NCI-H1694 treated with DMSO at 0.1 percent for 48 hours (cell line): ENCODE results near the gene PLXNB1.
"Not testable (repeated sequence)": the region's sequence is repeated elsewhere in the genome, so short reads cannot be mapped to it uniquely, and the experiment has no call there.

Experiments
- DNase-seq: peaks from one replicate; lab custom pipeline; 2025; lab: John Stamatoyannopoulos, UW

Gene PLXNB1

DNA sequence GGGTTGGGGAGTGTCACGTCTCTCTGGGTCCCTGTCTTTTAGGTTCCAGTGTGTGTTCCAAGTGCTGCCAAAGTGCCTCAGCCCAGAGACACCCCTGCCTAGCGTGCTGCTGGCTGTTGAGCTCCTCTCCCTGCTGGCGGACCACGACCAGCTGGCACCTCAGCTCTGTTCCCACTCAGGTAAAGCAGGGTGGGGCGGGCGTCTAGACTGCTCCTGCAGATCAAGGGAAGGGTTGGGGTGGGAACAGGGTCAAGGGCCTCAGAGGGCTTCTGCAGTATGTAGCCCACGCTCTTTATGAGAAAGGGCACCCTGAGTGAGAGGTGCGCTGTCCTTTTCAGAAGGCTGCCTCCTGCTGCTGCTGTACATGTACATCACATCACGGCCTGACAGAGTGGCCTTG lies 33.8 kb upstream of the PLXNB1 start:
- no peak for DNase-seq

DNA sequence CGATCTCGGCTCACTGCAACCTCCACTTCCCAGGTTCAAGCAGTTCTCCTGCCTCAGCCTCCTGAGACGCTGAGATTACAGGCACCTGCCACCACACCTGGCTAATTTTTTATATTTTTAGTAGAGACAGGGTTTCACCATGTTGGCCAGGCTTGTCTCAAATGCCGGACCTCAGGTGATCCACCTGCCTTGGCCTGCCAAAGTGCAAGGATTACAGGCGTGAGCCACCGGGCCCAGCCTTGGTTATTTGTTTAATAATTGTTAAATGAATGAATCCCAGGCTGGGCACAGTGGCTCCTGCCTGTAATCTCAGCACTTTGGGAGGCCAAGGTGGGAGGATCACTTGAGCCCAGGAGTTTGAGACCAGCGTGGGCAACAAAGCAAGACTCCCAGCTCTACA lies 31.9 kb upstream of the PLXNB1 start:
- DNase-seq, result not testable (repeated sequence)

DNA sequence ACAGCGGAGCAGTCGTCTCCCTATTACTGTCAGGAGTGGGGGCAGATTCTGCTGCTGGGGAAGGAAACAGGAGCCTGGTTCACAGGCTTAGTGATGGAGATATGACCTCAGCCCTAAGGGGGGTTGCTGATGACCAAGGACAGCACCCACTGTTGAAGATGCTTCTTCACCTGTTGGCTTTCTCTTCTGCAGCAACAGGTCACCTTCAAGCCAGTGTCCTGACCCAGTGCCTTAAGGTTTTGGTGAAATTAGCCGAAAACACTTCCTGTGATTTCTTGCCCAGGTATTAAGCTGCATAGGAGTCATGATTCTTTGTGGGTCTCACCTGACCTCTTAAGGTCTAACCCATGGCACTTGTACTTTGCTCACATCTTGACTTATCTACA lies 30.6 kb upstream of the PLXNB1 start:
- no peak for DNase-seq

DNA sequence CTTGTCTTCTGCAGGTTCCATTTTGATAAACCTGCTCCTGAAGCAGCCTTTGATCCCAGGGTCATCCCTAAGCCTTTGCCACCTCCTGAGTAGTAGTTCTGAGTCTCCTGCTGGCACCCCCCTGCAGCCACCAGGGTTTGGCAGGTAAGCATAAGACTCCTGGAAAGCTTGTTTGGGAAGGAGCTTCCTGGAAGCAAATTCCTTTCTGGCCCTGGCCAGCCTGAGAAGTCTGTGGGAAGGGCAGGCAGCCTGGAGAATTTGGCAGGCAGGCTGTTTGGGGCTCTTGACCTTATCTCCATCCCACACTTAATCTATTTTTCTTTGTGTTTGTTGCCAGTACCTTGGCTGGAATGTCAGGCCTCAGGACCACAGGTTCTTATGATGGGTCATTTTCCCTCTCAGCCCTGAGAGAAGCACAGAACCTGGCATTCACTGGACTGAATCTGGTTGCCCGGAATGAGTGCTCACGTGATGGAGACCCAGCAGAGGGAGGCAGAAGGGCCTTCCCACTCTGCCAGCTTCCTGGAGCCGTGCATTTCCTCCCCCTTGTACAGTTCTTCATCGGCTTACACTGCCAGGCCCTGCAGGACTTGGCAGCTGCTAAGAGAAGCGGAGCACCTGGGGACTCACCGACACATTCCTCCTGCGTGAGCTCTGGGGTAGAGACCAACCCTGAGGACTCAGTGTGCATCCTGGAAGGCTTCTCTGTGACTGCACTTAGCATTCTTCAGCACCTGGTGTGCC lies 30.1 kb upstream of the PLXNB1 start:
- DNase-seq, result no peak

DNA sequence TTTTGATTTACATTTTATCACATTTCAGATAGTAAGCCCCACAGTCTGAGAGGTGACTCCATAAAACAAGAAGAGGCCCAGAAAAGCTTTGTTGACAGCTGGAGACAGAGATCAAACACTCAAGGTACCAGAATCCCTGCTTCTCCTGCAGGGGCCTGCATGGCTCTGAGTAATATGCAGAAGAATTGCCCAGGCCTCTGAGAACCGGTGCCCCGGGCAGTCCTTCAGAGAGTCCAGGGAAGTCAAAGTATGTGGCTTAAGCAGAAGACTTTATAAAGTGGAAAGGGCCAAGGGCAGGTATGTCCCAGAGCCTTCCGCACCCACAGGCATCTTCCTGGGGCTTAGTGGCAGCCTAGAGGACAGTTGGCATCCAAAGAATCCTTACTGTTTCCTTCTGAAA lies 29.4 kb upstream of the PLXNB1 start:
- no peak for DNase-seq

DNA sequence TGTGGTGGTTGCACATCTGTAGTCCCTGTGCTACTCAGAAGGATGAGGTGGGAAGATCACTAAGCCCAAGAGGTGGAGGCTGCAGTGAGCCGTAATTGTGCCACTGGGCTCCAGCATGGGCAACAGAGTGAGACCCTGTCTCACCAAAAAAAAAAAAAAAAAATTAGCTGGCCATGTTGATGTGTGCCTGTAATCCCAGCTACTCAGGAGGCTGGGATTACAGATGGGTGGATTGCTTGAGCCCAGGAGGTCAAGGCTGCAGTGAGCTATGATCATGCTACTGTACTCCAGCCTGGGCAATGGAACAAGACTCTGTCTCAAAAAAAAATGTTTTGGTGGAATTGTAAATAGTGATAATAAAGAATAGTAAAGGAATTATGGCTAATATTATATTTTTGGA lies 26.6 kb upstream of the PLXNB1 start:
- no peak for DNase-seq

DNA sequence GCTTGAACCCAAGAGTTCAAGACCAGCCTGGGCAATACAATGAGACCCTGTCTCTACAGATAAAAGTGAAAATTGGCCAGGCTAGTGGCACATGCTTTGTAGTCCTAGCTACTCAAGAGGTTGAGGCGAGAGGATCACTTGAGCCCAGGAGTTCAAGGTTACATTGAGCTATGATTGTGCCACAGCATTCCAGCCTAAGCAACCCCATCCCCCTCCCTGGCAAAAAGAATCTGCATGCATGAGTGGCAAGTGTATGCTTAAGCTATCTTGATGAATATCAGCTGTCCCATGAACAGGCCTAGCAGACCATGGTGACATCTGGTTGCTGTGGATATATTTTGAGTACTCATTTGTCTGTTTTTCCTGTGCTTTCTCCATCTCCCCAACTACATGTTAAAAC lies 21.4 kb upstream of the PLXNB1 start:
- no peak for DNase-seq

DNA sequence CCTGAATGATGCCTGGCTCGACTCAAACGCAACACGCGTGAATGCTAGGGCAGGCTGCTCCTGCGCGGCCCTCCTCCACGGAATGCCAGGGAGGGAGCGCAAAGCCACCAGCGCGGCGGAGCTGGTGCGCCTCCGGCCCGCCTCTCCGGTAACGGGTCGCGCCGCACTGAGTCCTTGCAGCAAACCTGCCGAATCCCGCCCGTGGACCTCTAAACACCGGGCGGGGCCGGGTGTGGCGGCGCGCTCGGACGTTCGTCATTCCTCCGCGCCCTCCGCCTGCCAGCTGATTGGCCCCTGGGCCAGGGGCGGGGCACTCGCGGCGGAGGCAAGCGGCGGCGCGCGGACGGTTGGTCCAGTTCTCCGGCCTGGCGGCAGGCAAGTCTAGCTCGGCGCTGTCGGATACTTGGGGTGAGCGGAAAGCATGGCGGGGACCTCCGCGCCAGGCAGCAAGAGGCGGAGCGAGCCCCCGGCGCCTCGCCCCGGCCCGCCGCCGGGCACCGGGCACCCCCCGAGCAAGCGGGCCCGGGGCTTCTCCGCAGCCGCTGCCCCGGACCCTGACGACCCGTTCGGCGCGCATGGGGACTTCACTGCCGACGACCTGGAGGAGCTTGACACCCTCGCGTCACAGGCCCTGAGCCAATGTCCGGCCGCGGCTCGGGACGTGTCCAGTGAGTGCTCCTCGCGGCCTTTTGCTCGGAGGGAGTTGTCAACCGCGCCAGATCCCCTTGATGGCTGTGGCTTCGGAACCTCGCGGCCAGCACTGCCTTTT lies 16.7 kb upstream of the PLXNB1 start, which contains the start of gene ATRIP:
ATRIP (plus strand) TSS at position 313 of the 769 bp plus-strand sequence; CDS start at position 422, 109 bp downstream.
- peak; percentile 29 for DNase-seq

DNA sequence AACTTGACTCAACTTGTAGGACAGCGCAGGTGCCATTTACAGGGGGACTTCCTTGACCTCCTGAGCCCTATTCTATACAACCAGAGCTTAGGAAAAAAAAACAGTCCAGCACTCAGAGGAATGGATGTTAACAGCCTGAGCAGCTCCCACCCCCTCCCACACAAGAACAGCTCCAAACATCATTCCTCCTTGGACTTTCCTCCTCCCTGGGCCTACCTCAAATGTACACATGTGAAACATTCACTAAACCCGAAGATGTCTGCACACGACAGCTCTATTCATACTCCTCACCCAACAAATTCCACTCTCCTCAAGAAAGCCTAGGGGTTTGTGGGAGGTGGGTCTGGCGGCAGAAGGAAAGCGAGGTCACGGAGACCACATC lies 16.1 kb upstream of the PLXNB1 start:
- DNase-seq, result no peak

DNA sequence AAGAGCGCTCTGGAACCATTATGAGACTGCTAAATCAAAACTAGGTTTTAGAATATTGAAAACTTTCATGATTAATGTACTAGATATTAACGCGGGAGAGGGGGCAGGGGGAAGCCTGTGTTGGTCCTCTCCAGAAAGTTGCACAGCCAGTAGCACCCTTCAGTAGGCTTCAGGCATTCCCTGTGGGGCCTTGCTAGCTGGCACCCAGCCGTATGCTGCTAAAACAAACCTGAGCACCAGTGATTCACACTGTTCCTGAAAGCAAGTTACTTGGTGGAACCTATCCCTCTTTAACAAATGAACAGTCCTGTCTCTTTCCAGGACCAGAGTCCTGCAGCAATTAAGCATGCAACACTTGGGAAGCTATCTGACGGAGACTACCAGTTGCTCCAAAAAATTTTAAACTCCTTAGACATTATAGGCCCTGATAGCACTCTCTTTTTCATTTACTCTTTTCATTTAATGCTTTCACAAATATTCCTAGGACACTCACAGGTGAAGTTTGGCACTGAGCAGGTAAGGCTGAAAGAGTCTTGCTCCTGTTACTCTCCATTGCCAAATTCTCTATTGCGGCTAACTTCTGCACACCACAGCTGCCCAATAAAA lies 15.5 kb upstream of the PLXNB1 start:
- DNase-seq, result no peak

DNA sequence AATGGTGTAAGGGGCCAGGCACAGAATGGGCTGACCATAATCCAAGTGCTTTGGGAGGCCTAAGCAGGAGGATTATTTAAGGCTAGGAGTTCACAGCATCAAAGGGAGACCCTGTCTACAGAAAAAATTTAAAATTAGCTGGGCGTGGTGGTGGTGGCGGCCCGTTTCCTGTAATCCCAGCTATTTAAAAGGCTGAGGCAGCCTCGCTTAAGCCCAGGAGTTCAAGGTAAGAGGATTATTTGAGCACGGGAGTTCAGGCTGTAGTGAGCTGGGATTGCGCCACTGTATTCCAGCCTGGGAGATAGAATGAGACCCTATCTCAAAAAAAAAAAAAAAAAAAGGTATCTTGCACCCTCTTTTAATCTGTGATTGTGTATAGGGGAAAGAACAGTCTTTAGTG lies 12.1 kb upstream of the PLXNB1 start:
- DNase-seq, result no peak

DNA sequence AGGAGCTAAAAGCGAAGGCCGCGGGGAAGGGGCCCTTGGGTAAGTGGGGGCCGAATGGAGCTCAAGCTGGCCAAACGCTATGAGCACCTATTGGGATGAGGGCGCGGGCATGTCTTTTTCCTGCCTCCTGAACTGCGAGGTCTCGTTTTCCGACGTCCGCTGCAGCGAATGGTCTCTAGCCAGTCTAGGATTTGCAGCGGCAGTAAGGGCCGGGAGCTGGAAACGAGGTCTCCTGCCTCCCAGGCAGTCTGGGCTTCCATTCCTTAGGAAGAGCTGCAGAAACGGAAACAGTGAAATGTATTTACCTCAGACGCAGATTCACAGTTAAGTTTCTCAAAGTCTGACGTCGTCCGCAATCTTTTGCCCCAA lies 10.7 kb upstream of the PLXNB1 start:
- no peak for DNase-seq

DNA sequence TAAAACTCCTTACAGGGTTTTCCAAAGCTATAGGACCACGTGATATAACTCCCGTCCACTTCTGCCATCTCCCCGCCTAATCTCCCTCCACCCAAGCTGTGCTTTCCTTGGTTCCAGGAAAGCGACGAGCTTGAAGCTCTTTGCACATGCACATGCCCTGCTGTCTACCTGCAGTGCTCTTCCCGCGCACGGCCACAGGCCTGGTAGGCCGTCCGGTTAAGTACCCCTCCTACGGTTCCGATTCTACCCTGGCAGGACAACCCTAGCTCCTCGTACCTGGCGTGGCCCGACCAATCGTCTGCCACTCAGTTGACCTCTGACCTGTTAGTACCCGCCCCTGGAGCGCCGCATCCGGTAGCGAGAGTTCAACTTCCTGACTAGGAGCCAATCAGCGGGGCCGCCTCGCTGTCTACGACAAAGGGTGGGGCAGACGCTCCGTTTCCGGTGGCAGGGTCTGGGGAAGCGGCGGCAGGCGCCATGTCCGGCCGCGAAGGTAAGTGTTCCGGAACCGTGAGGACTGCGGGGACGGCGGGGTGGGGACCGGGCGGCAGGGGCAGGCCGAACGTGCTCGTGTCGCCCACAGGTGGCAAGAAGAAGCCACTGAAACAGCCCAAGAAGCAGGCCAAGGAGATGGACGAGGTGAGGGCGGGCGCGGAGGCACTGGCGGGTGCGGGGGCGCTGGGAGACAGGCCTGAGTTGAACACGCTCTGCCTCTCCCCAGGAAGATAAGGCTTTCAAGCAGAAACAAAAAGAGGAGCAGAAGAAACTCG lies 10.1 kb upstream of the PLXNB1 start, which contains the start of the genes CCDC51 and TMA7:
CCDC51 (minus strand) TSS at position 300 of the 770 bp plus-strand sequence. CDS start 4,991 bp downstream, outside the sequence.
TMA7 (plus strand) TSS at position 438 of the 770 bp plus-strand sequence; CDS start at position 478, 40 bp downstream.
- peak; percentile 71 for DNase-seq

DNA sequence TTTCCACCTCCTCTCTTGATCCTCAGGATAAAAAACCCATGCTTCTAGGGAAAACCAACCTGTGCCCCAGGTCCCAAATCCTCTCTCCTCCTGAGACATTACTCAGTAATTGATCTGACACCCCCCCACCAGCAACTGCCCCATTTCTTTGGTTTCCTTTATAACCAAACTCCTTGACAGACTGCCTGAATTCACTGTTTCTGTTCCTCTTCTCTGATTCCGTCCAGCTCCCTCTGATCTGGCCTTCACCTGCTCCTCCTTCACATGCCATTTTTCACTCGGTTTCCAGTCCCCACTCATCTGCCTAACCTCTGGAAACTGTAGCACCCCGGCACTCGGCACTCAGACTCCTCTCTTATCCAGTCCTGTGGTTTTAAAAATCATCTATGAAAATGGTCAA lies 7.9 kb upstream of the PLXNB1 start:
- DNase-seq, result no peak

DNA sequence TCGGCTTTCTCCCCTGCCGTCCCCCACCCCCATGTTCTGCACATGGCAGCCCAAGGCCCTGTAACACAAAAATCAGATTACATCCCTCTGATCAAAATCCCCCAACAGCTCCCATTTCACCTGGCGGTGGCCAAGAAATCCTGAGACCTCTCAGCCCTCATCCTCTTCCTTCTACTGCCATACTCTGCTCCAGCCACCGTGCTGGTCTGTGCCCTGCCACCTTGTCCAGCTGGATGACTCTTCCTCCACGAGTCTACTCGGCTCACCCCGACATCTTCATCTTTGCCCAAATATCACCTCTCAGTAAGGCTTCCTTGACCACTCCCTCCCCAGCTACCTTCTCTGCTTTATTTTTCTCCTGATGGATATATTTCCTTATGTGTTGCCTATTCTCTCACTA lies 7.0 kb upstream of the PLXNB1 start:
- DNase-seq, result no peak

DNA sequence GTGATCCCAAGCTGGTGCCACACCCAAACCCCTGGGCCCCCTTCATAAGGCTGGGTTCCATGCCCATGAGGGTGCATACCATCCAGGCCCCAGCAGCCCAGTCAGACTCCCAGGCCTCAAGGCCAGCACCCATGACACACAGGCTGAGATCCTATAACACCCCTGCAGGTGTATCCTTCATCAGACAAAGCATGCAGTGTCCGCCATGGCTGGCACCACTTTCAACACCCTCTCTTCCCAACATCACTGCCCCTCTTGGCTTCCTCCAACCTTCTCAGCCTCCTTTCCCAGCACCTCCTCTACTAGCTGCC lies 6.5 kb upstream of the PLXNB1 start:
- DNase-seq, result no peak

DNA sequence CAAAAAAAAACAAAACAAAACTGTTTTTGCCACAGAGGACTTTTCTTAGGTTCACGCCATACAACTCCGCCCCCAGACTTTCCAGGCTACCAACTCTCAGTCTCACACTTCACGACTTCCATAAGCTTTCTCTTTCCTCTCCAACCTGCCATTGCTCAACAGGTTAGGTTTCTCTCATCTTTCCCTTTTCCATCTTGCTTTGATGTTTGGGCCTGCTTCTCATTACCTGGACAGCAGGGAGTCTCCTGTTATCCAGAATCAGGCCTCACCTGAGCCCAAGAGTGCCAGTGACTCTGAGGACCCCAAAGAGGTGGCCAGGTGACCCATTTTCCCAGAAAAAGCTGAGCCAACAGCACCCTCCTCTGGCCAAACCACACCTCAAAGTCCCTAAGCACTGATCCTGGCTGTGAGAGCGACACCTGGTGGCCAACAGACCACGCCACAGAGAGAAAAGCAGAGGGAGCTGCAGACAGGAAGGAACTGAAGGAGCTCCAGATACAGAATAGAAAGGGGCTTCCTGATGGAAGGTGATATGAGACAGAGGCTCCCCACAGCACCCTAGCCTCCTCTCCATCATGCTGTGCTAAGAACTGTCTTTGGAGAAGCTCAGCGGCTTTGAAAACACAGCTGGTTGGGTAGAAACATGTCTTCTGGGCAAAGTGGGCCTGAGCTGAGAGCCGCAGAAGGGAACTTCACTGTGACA lies 6.0 kb upstream of the PLXNB1 start:
- DNase-seq, result peak; percentile 15

DNA sequence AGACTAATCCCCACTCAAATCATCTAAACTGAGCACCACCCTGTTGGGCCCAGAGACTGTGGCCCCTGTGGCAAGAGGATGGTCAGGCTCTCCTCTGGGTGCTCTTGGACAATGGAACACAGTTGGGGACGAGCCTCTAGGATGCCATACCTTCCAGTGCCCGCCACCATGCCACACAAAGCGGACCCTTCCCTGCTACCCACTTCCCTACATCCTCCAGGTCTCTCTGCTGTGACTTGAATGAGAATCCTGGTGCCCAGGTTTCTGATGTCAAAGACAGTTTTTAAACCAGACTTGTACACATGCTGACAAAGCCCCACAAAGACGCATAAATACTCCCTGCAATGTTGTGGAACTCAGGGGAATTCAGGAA lies 5.3 kb upstream of the PLXNB1 start:
- no peak for DNase-seq

DNA sequence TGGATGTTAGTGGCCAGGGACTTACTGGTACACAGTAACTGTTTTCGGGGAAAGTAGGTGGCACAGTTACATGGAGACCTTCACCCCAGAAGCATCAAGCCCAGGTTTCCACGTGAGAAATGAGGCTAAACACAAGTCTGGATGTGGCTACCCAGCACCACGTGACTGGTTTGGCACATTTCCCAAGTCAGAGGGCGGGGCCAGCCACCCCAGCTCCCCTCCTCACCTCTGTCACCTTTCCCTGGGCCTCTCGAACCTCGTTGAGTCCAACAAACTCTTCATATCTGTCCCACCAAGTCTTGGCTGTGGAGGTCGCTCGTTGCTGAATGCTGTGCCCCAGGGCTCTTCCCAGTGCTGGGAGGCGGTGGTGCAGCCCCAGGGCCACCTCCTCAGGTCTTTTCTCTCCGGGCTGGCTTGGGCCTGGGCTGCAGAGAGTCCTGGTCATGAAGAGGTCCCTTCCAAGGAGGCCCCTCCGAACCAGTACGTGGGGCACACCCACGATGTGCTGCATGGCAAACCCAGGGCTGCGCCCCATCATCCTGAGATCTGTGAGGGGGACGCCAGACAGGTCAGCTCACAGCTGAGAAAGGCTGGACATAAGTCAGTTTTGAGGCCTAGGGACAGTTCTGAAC lies 4.8 kb upstream of the PLXNB1 start:
- no peak for DNase-seq

DNA sequence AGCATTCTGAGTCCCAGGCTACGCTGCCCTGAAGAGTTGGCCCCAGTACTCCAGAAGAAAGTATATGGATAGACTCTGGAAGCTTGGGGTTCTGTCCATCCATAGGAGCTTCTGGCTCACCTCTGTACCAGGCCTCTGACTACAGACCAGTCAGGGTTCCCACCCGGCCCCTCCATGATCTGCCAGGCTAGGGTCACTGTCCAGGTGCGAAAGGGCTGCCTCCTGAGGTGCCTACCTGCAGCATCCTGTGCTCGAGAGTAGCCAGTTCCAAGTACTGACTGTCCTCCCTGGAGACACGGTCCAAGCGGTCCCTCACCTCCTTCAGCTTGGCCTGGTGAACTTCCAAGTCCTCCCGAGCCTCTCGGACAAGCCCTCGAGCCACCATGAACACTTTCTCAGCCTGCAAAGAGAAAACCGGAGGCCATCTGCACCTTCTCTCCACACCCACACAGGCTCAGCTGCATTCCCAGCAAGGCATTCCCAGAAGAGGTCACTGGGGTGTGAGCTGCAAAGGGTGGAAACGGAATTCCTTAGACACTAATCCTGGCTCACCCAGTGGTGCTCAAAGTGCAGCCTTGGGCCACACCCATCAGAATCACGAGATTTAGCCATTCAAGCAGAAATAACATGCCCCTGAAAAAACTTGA lies 3.7 kb upstream of the PLXNB1 start:
- DNase-seq, result no peak
